ENCODE data around the gene EML2. TPM values are rescaled to one million over a fixed set of nuclear protein-coding genes. Genes with fewer than 3 reads are reported as not detected.

EML2 gene
- polyA plus RNA-seq, 3 donors from 2014 or later = 11.9 to 24.7 (median 14.2) TPM

GRCh38 chr19:45584332-45585157 is 54.7 kb downstream of the EML2 start, which contains the start of gene OPA3:
TSS of gene OPA3 (minus strand) at chr19:45584802. CDS start at chr19:45584764, 38 bp downstream.
- Mint-ChIP-seq H3K27me3 (ENCODE audit: low read depth in 3 of 3) (peaks cover 7 to 10% (median 8%) of the 10 kb centered on the region in 3 donors), H3K9me3 (no peaks in the 10 kb centered on the region), H3K36me3 (peaks cover 0 to 3% (median 3%) of the 10 kb centered on the region in 3 donors), H3K4me1 (peaks cover 22 to 27% of the 10 kb centered on the region in 2 donors), H3K4me3 (peak within 1 kb of the TSS; percentile 87 to 97 (median 94)), H3K27ac (peak within 1 kb of the TSS; percentile 90 to 99 (median 98))
- peak; percentile 98 to 99 (median 99) for DNase-seq

GRCh38 chr19:45581576-45581975 is 57.6 kb downstream of the EML2 start:
- Mint-ChIP-seq H3K9me3 (no peaks in the 10 kb centered on the region), H3K36me3 (peaks cover 0 to 3% (median 3%) of the 10 kb centered on the region in 3 donors), H3K4me3 (peak overlapping the region in 4 of 5 donors; percentile 15 to 44 (median 30)), H3K4me1 (peaks cover 22 to 32% of the 10 kb centered on the region in 2 donors), H3K27me3 (ENCODE audit: low read depth in 3 of 3) (peaks cover 5 to 8% (median 6%) of the 10 kb centered on the region in 3 donors), H3K27ac (peak overlapping the region in 4 of 6 donors; percentile 31 to 45 (median 34))
- no peak for DNase-seq

- DNase-seq = no peak
These were observed 60.3 kb downstream of the EML2 start for GRCh38 chr19:45578861-45579260.

GRCh38 chr19:45577111-45577905 is 61.9 kb downstream of the EML2 start:
- Mint-ChIP-seq H3K27ac (peak overlapping the region in 2 of 6 donors; percentile 69 to 74), H3K9me3 (no peaks in the 10 kb centered on the region), H3K36me3 (peaks cover 0 to 3% (median 0%) of the 10 kb centered on the region in 3 donors), H3K4me1 (peaks cover under 1 to 6% of the 10 kb centered on the region in 2 donors), H3K4me3 (no peak overlapping the region), H3K27me3 (ENCODE audit: low read depth in 3 of 3) (no peaks in the 10 kb centered on the region)
- DNase-seq = no peak

More at GRCh38 chr19:45578861-45579260, 60.3 kb downstream of the EML2 start:
- H3K4me1 Mint-ChIP-seq = peaks cover 11 to 16% of the 10 kb centered on the region in 2 donors
- H3K27me3 Mint-ChIP-seq (ENCODE audit: low read depth in 3 of 3) = no peaks in the 10 kb centered on the region
- H3K36me3 Mint-ChIP-seq = peaks cover 0 to 3% (median 0%) of the 10 kb centered on the region in 3 donors
- H3K27ac Mint-ChIP-seq = no peak overlapping the region
- H3K9me3 Mint-ChIP-seq = no peaks in the 10 kb centered on the region
- no peak overlapping the region for H3K4me3 Mint-ChIP-seq

- H3K4me3 Mint-ChIP-seq = no peak overlapping the region
- no peak for DNase-seq
- H3K4me1 Mint-ChIP-seq = peaks cover 0 to 4% of the 10 kb centered on the region in 2 donors
- no peaks in the 10 kb centered on the region for H3K27me3 Mint-ChIP-seq (ENCODE audit: low read depth in 3 of 3)
- H3K9me3 Mint-ChIP-seq = no peaks in the 10 kb centered on the region
- peaks cover 0 to 3% (median 0%) of the 10 kb centered on the region in 3 donors for H3K36me3 Mint-ChIP-seq
- H3K27ac Mint-ChIP-seq = no peak overlapping the region
These were observed 62.5 kb downstream of the EML2 start for GRCh38 chr19:45576682-45577081.

GRCh38 chr19:45575216-45575615 is 64.0 kb downstream of the EML2 start:
- DNase-seq = no peak
- no peak overlapping the region for H3K4me3 Mint-ChIP-seq
- H3K27me3 Mint-ChIP-seq (ENCODE audit: low read depth in 3 of 3) = peaks cover 0 to 2% (median 0%) of the 10 kb centered on the region in 3 donors
- peak overlapping the region in 1 of 6 donors; percentile 28 for H3K27ac Mint-ChIP-seq
- peaks cover 0 to 4% of the 10 kb centered on the region in 2 donors for H3K4me1 Mint-ChIP-seq
- H3K9me3 Mint-ChIP-seq = no peaks in the 10 kb centered on the region
- H3K36me3 Mint-ChIP-seq = no peaks in the 10 kb centered on the region

- H3K27ac Mint-ChIP-seq = no peak overlapping the region
- no peak for DNase-seq
- no peaks in the 10 kb centered on the region for H3K36me3 Mint-ChIP-seq
- H3K9me3 Mint-ChIP-seq = no peaks in the 10 kb centered on the region
- H3K4me3 Mint-ChIP-seq = no peak overlapping the region
- peaks cover 1 to 10% of the 10 kb centered on the region in 2 donors for H3K4me1 Mint-ChIP-seq
- peaks cover 0 to 2% (median 0%) of the 10 kb centered on the region in 3 donors for H3K27me3 Mint-ChIP-seq (ENCODE audit: low read depth in 3 of 3)
These were observed 64.7 kb downstream of the EML2 start for GRCh38 chr19:45574526-45574925.

- Mint-ChIP-seq H3K4me3 (no peak overlapping the region), H3K27me3 (ENCODE audit: low read depth in 3 of 3) (peaks cover 0 to 2% (median 0%) of the 10 kb centered on the region in 3 donors), H3K27ac (no peak overlapping the region)
These were observed 67.6 kb downstream of the EML2 start for GRCh38 chr19:45571457-45572220.

GRCh38 chr19:45569619-45570421 is 69.4 kb downstream of the EML2 start:
- DNase-seq = peak; percentile 26 to 35 (median 32)
- Mint-ChIP-seq H3K36me3 (no peaks in the 10 kb centered on the region), H3K27ac (no peak overlapping the region)

More at GRCh38 chr19:45571457-45572220, 67.6 kb downstream of the EML2 start:
- DNase-seq = no peak
- Mint-ChIP-seq H3K9me3 (no peaks in the 10 kb centered on the region), H3K36me3 (no peaks in the 10 kb centered on the region), H3K4me1 (peaks cover 1 to 6% of the 10 kb centered on the region in 2 donors)

GRCh38 chr19:45568732-45569131 is 70.5 kb downstream of the EML2 start:
- H3K9me3 Mint-ChIP-seq = no peaks in the 10 kb centered on the region
- no peaks in the 10 kb centered on the region for H3K36me3 Mint-ChIP-seq
- DNase-seq = no peak
- peaks cover 0 to 2% (median 0%) of the 10 kb centered on the region in 3 donors for H3K27me3 Mint-ChIP-seq (ENCODE audit: low read depth in 3 of 3)
- H3K27ac Mint-ChIP-seq = no peak overlapping the region
- no peak overlapping the region for H3K4me3 Mint-ChIP-seq
- H3K4me1 Mint-ChIP-seq = peaks cover 4 to 6% of the 10 kb centered on the region in 2 donors

More at GRCh38 chr19:45569619-45570421, 69.4 kb downstream of the EML2 start:
- peaks cover 1 to 6% of the 10 kb centered on the region in 2 donors for H3K4me1 Mint-ChIP-seq
- peaks cover 0 to 2% (median 0%) of the 10 kb centered on the region in 3 donors for H3K27me3 Mint-ChIP-seq (ENCODE audit: low read depth in 3 of 3)
- H3K4me3 Mint-ChIP-seq = no peak overlapping the region
- H3K9me3 Mint-ChIP-seq = no peaks in the 10 kb centered on the region

GRCh38 chr19:45567609-45568008 is 71.6 kb downstream of the EML2 start:
- Mint-ChIP-seq H3K4me1 (peaks cover 7 to 10% of the 10 kb centered on the region in 2 donors), H3K4me3 (no peak overlapping the region), H3K9me3 (no peaks in the 10 kb centered on the region), H3K36me3 (no peaks in the 10 kb centered on the region), H3K27me3 (ENCODE audit: low read depth in 3 of 3) (peaks cover 0 to 2% (median 0%) of the 10 kb centered on the region in 3 donors), H3K27ac (no peak overlapping the region)
- DNase-seq = no peak

- H3K27me3 Mint-ChIP-seq (ENCODE audit: low read depth in 3 of 3) = peaks cover 0 to 2% (median 0%) of the 10 kb centered on the region in 3 donors
- H3K36me3 Mint-ChIP-seq = no peaks in the 10 kb centered on the region
- DNase-seq = no peak
- peak overlapping the region in 1 of 6 donors; percentile 75 for H3K27ac Mint-ChIP-seq
- H3K4me1 Mint-ChIP-seq = peaks cover 5 to 9% of the 10 kb centered on the region in 2 donors
- no peaks in the 10 kb centered on the region for H3K9me3 Mint-ChIP-seq
- H3K4me3 Mint-ChIP-seq = no peak overlapping the region
These were observed 74.9 kb downstream of the EML2 start for GRCh38 chr19:45564131-45564780.

All from immature natural killer cell (primary cell).